Omental fat pad (tissue), 4 donors: ENCODE measurements around the gene EDIL3. TPM values are rescaled to one million over a fixed set of nuclear protein-coding genes. Genes with fewer than 3 reads are reported as not detected.

ENCODE experiments used
- ATAC-seq: fragments of 150-250 bp; one replicate; pipeline ENCODE4 v1.9.1; 2016; ENCODE audit warnings: mild to moderate bottlenecking, moderate library complexity; ENCODE audit not compliant: low FRiP score
- DNase-seq: peaks from one replicate; pipeline ENCODE4 v3.0.0-alpha.2; 2019; ENCODE audit warnings: low spot score
- CTCF ChIP-seq, 3 donors: fragments of 450-650 bp; IDR thresholded peaks; one replicate each; pipeline ENCODE4 v1.5.1; 2016 to 2017; ENCODE audit warnings: antibody characterized with exemption in 3 of 3, mild to moderate bottlenecking in 3 of 3, moderate library complexity in 2 of 3
- total RNA-seq, 4 donors: library from RNA; depleted of rRNA; stranded (reverse); fragments of >200 nt; gene quantifications; one replicate each; pipeline ENCODE4 v1.1.0, GENCODE V29; 2016

EDIL3 gene
- total RNA-seq, 4 donors from 2014 or later, result 2.3 to 22.4 (median 4.2) TPM

- ATAC-seq, result no peak
- TF ChIP-seq CTCF (IDR thresholded peaks at IDR 0.05), result no peak
- no peak for DNase-seq
Measured at GRCh38 chr5:84287951-84288350, 96.7 kb downstream of the EDIL3 start.

GRCh38 chr5:84286662-84287061 is 98.0 kb downstream of the EDIL3 start:
- TF ChIP-seq CTCF (IDR thresholded peaks at IDR 0.05), result no peak
- DNase-seq, result no peak
- ATAC-seq, result no peak

GRCh38 chr5:84285641-84286637 is 98.7 kb downstream of the EDIL3 start:
- no peak for TF ChIP-seq CTCF (IDR thresholded peaks at IDR 0.05)
- ATAC-seq, result no peak
- no peak for DNase-seq

- ATAC-seq (no peak), DNase-seq (no peak)
- TF ChIP-seq CTCF (IDR thresholded peaks at IDR 0.05), result no peak
Measured at GRCh38 chr5:84281383-84281782, 103.3 kb downstream of the EDIL3 start.

- ATAC-seq (no peak), DNase-seq (no peak)
- no peak for TF ChIP-seq CTCF (IDR thresholded peaks at IDR 0.05)
Measured at GRCh38 chr5:84279234-84279633, 105.4 kb downstream of the EDIL3 start.

GRCh38 chr5:84275609-84276008 is 109.1 kb downstream of the EDIL3 start:
- no peak for ATAC-seq
- DNase-seq, result no peak
- no peak for TF ChIP-seq CTCF (IDR thresholded peaks at IDR 0.05)
